Cardiac muscle cell (in vitro differentiated cells and primary cell): Measurements from ENCODE around the gene KCNE3. TPM values are rescaled to one million over a fixed set of nuclear protein-coding genes. Genes with fewer than 3 reads are reported as not detected.

ENCODE experiments used
- DNase-seq, 2 donors: peaks; one replicate each; pipeline versions ENCODE4 v3.0.0 to v3.0.0-alpha.2; 2010 to 2017; ENCODE audit warnings: low read depth in 1 of 2, low spot score in 1 of 2
- H3K27ac ChIP-seq: fragments of 200-600 bp; sonication (generic); 2 replicates; pipeline ENCODE4 v1.5.1; 2016
- H3K27me3 ChIP-seq: fragments of 200-600 bp; sonication (generic); 2 replicates; pipeline ENCODE4 v1.6.0; 2016; ENCODE audit warnings: control low read depth
- H3K36me3 ChIP-seq: fragments of 200-600 bp; sonication (generic); 2 replicates; pipeline ENCODE4 v1.5.1; 2016; ENCODE audit warnings: control low read depth
- H3K4me1 ChIP-seq: fragments of 200-600 bp; sonication (generic); 2 replicates; pipeline ENCODE4 v1.8.1; 2017; ENCODE audit warnings: low read depth, mild to moderate bottlenecking, mixed run types
- H3K4me3 ChIP-seq: fragments of 200-600 bp; sonication (generic); 2 replicates; pipeline ENCODE4 v1.5.1; 2016; ENCODE audit warnings: mild to moderate bottlenecking
- H3K9me3 ChIP-seq: fragments of 200-600 bp; sonication (generic); 2 replicates; pipeline ENCODE4 v1.5.1; 2017; ENCODE audit warnings: low read depth, mild to moderate bottlenecking, control low read depth
- polyA plus RNA-seq: library from polyadenylated mRNA; unstranded; fragments of >200 nt; fragmentation: Nextera tagmentation; extraction: Ambion mirVana; gene quantifications from 2 replicates; pipeline ENCODE4 v1.2.1, GENCODE V29; 2016
- total RNA-seq: library from RNA; depleted of rRNA; stranded (reverse); fragments of >200 nt; gene quantifications from 2 replicates; pipeline ENCODE4 v1.2.3, GENCODE V29; 2016
- TF ChIP-seq, protein P1 (sequence below): IDR thresholded peaks from 2 replicates; pipeline ENCODE4 v1.5.1; 2012; ENCODE audit warnings: low read depth, mild to moderate bottlenecking, low read length

Gene KCNE3
- total and polyA plus RNA-seq, 2 experiments from 2014 or later, result 0.33 to 1.4 TPM

- H3K4me1 ChIP-seq, result no peaks in the 10 kb centered on the region
- no peak for DNase-seq
- no peaks in the 10 kb centered on the region for H3K9me3 ChIP-seq
- TF ChIP-seq, protein P1, sequence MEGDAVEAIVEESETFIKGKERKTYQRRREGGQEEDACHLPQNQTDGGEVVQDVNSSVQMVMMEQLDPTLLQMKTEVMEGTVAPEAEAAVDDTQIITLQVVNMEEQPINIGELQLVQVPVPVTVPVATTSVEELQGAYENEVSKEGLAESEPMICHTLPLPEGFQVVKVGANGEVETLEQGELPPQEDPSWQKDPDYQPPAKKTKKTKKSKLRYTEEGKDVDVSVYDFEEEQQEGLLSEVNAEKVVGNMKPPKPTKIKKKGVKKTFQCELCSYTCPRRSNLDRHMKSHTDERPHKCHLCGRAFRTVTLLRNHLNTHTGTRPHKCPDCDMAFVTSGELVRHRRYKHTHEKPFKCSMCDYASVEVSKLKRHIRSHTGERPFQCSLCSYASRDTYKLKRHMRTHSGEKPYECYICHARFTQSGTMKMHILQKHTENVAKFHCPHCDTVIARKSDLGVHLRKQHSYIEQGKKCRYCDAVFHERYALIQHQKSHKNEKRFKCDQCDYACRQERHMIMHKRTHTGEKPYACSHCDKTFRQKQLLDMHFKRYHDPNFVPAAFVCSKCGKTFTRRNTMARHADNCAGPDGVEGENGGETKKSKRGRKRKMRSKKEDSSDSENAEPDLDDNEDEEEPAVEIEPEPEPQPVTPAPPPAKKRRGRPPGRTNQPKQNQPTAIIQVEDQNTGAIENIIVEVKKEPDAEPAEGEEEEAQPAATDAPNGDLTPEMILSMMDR, result peak; percentile 8
- no peaks in the 10 kb centered on the region for H3K27me3 ChIP-seq
- no peak overlapping the region for H3K27ac ChIP-seq
- H3K4me3 ChIP-seq, result no peak overlapping the region
- no peaks in the 10 kb centered on the region for H3K36me3 ChIP-seq
These were observed 20.5 kb upstream of the KCNE3 start for GRCh38 chr11:74487875-74488274.

DNA sequence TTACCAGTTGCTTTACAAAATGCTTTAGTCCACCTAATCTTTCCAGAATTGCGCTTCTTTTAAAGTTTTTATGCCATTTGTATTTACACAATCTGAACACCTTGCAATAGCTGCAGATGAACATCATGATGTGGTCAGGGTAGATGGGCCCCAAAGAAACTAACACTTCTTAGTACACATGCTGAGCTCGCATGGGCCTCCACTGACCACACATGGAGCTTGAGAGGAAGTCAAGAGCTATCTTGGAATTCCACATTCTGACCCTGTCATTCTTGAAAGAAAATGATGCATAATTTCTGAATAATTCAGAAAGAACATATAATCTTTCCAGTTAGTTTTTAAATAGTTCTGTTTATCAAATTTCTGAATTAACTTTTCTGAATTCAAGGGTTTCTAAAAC lies 18.5 kb upstream of the KCNE3 start:
- no peaks in the 10 kb centered on the region for H3K27me3 ChIP-seq
- no peaks in the 10 kb centered on the region for H3K4me1 ChIP-seq
- no peak overlapping the region for H3K27ac ChIP-seq
- DNase-seq, result no peak
- no peaks in the 10 kb centered on the region for H3K36me3 ChIP-seq
- no peak overlapping the region for H3K4me3 ChIP-seq
- H3K9me3 ChIP-seq, result no peaks in the 10 kb centered on the region
- TF ChIP-seq, protein P1, result no peak

DNA sequence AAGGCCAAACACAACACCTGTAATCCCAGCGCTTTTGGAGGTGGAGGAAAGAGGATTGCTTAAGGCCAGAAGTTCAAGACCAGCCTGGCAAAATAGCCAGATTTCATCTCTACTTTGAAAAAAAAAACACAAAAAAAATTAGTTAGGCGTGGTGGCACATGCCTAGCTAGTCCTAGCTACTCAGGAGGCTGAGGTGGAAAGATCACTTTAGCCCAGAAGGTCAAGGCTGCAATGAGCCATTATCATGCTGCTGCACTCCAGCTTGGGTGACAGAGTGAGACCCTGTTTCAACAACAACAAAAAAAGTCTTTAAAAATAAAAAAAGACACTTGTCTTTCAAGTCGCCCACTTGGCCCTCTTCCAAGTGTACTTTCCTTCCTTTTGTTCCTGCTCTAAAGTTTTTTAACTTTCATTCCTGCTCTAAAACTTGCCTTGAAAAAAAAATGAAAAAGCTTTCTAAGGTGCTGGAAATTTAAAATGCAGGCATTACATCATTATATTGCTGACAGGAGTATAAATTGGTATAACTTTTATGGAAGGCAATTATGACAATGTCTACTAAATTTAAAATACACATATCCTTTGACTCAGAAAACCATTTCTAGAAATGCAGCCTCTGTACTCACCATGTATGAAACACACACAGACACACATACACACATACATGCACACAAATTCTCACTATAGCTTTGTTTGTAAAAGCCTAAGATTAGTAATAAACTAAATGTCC lies 13.5 kb upstream of the KCNE3 start:
- no peaks in the 10 kb centered on the region for H3K4me1 ChIP-seq
- H3K9me3 ChIP-seq, result no peaks in the 10 kb centered on the region
- DNase-seq, result no peak
- H3K36me3 ChIP-seq, result no peaks in the 10 kb centered on the region
- H3K27me3 ChIP-seq, result no peaks in the 10 kb centered on the region
- no peak overlapping the region for H3K27ac ChIP-seq
- no peak overlapping the region for H3K4me3 ChIP-seq
- TF ChIP-seq, protein P1, result no peak

DNA sequence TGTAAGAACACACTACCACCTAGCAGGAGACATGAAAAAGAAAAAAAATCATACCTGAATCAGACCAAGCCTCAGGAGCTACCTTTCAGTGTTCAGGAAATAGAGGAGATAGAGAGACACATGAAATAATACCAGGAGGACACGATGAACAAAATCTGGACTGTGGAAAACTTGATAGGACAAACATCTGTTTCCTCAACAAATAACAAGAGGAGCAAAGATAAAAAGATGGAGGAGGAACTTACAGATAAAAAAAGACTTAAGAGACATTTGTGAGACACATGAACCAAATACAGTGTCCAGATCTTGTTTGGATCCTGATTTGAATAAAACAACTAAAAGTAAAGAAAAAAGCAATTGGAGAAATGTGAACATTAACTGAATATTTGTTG lies 12.4 kb upstream of the KCNE3 start:
- Histone ChIP-seq H3K27ac (no peak overlapping the region), H3K9me3 (no peaks in the 10 kb centered on the region), H3K4me3 (no peak overlapping the region), H3K4me1 (no peaks in the 10 kb centered on the region), H3K27me3 (no peaks in the 10 kb centered on the region), H3K36me3 (no peaks in the 10 kb centered on the region)
- TF ChIP-seq, protein P1, result no peak
- no peak for DNase-seq

- TF ChIP-seq, protein P1, result no peak
- no peak overlapping the region for H3K27ac ChIP-seq
- H3K4me1 ChIP-seq, result no peaks in the 10 kb centered on the region
- H3K4me3 ChIP-seq, result no peak overlapping the region
- H3K27me3 ChIP-seq, result no peaks in the 10 kb centered on the region
- peak in 1 of 2 donors; percentile 27 for DNase-seq
- H3K9me3 ChIP-seq, result no peaks in the 10 kb centered on the region
- H3K36me3 ChIP-seq, result no peaks in the 10 kb centered on the region
These were observed 11.8 kb upstream of the KCNE3 start for GRCh38 chr11:74478877-74479731.
